GM19395 (cell line): ENCODE measurements around the gene MAGI1.

Experiments used
- ATAC-seq: cut with Tn5 transposase; IDR thresholded peaks from one replicate; pipeline ENCODE4 v1.9.1; 2021; ENCODE audit warnings: mild to moderate bottlenecking, moderate library complexity; ENCODE audit not compliant: unreplicated experiment

The MAGI1 gene

DNA sequence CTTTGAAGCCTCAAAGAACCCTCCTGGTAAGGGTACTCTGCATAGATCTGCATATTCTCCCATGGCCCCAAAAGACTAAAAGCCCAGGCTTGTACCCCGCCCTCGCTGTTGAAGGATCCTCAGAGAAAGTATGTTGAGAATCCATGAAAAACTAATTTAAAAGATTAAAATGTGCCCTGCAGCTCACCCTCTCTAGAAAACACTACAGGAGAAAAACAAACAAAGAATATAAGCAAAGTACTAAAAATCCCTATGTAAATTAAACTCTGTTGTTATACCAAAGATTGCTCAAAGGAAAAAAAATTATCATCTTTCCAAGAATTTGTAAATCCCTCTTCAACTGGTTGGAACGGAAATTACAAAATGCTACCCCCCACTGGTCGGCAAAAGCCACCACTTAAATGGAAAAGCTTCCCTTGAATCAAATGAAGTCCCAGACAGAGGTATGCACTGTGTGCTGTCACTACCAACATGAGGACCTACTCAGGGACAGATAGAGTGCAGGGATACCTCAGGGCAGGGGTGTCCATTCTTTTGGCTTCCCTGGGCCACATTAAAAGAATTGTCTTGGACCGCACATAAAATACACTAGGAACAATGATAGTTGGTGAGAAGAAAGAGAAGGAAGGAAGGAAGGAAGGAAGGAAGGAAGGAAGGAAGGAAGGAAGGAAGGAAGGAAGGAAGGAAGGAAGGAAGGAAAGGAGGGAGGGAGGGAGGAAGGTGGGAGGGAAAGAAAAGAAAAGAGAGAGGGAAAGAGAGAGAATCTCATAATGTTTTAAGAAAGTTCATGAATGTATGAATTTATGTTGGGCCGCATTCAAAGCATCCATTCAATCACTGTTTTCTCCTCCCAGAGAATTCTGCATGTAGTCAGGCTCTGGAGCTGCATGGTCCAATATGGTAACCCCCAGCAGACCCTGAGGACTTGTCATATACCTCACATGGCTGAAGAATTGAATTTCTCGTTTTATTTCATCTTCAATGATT lies 88.1 kb downstream of the MAGI1 start:
- ATAC-seq: no peak

DNA sequence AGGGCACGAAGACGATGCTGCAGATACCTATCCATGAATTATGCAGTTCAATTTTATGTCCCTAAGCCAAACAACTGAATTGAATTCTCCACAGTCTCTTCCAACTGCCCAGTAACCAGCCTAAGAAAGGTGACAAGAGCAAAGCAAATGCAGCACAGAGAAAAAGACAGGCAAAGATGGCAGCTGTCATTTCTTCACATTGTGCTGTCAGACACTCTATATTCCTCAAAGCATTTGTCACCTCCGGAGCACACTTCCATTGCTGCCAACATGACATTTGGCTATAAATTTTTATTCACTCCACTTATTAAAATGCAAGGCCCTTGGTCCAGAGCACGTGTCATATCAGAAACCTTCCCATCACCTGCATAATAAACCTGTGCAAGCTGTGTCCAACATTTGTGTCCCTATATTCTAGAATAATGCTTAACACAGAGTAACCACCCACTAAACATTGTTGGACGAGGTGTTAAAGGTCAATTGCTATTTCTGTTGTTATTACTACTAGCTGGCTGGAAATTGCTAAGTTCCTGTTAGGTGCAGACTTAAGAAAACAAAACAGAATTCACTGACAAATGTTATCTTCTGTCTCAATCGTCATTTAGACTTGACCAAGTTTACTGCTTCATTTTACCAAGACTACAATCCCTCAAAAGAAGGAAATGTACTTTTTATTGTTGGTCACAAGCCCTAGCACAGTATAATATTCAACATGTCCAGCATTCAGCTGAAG lies 89.7 kb downstream of the MAGI1 start:
- ATAC-seq: no peak

DNA sequence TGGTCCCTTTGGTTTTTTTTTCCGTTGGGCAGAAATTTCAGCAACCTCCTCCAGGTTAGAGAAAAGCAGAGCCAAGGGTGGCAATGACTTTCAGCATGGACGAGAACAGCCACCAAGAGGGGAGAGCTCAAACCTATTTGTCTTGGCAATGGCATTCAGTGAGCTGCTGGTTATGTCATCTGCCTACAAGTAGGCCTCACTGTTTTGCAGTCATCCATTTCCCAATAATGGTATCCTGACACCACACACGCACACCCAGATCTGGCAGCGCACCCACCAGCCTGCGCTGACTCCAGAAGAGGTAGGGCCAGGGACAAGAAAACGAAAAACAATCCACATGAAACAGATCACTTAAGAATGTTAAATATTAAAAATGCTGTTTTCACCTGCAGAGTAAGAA lies 92.3 kb downstream of the MAGI1 start:
- no peak for ATAC-seq

DNA sequence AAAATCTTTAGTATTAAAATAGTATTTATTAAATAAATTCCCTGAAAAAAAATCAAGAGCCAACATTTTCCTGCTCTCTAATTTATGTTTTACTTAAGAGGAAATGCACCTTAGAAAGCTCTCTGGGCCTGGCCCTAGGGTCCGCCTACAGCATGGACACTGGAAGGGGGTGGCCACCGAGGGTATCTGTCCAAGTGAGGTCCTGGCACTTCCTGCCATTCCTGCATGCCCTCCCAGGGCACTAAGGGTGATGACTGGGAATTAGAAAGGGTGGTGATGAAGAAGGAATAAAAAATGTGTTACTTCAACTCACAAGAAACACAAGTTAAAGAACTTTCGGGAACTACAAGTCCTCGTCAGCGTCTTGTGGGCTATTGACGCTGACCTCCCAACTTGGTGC lies 92.8 kb downstream of the MAGI1 start:
- no peak for ATAC-seq

- no peak for ATAC-seq
Measured at GRCh38 chr3:65945480-65945879, 93.2 kb downstream of the MAGI1 start.

DNA sequence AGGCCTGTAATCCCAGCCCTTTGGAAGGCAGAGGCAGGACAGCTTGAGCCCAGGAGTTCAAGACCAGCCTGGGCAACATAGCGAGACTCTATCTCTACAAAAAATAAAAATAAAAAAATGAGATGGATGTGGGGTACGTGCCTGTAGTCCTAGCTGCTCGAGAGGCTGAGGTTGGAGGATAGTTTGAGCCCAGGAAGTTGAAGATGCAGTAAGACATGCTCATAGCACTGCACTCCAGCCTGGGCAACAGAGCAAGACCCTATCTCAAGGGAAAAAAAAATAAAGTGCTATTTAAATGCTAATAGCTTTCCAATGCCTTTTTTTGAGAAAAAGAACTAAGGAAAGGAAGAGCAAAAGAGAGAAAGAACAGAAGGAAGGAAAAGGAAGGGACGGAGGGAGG lies 94.5 kb downstream of the MAGI1 start:
- ATAC-seq: no peak

DNA sequence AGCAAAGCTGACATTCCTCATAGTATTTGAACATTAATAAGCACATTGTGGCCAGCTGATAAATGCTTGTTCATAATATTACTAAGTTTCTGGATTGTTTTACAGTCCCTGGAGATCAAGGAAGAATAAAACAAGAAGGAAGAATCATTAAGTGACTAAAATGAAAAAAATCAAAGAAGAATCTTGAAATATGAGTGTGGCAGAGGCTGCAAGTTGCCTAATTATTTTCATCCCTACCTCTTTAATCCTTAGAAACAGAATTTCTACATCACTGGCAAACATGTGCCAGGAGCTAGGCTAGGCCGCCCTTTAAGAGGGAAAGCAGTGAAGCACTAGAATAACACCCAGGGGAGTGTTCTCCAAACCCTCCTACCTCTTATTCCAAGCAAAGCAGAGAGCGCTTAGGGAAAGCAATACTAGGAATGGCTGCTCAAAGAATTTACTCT lies 98.9 kb downstream of the MAGI1 start:
- ATAC-seq: no peak

DNA sequence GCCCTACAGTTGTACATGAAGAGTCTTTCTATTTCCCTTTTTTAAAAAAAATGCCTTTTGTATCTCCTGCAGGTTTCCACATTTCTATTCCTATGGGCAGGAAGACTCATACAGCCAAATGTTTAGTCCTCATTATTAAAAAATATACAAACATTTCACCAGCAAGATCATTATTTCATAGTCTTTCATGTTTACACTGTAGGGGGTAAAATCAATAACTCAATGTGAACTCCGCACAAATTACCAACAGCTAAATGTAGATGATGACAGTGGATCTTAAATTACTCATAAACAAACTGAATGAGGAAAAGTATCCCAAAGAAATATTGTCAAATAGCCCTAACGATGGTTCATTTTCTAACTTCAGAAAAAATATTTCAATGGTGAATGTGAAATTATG lies 99.5 kb downstream of the MAGI1 start:
- no peak for ATAC-seq

- ATAC-seq: no peak
Measured at GRCh38 chr3:65938676-65939075, 100.0 kb downstream of the MAGI1 start.

DNA sequence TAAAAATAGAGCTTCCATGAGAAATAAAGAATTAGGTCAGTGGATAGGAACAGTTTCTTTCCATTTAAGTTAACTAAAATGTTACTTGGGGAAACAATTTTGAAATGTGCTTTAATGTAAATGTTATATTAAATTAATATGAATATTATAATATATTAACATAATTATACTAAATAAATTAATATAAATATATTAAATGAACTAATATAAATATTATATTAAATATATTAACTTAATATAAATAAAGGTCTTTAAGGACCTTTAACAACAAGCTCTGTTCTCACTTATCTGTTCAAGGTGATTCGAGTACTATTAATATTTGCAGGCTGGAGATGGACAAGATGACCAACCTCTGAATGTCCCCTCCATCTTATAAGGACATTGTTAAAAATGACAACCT lies 100.6 kb downstream of the MAGI1 start:
- ATAC-seq: no peak

DNA sequence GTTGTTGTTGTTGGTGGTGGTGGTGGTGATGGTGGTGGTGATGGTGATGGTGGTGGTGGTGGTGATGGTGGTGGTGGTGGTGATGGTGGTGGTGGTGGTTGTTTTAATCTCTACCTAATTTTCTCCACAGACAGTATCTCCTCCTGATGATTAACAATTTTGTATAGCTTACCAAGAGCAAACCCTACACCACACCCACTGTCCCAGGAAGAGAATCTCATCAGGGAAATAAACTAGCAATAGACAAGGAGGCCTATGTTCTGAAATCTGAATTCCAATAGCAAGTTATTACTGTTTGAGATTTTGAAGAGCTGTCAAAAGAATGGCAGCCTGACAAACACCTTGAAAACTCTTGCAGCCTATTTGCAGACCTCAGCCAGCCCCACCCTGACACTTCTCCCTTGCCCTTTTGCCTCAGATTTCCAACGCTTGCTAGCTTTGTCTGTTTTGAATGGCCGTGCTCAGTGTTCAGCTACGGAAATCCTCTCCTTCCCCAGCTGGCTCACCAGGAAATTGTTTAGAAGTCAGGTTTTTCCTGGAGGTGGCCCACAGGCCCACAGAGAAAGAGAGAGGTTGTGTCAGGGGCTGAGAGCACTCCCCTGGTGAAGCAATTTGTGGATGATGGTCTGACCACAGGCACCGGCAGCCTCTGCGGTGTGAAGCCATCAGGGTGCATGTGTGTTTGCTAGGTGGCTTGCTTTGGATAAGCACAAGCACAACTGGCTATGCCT lies 101.6 kb downstream of the MAGI1 start:
- ATAC-seq: no peak

DNA sequence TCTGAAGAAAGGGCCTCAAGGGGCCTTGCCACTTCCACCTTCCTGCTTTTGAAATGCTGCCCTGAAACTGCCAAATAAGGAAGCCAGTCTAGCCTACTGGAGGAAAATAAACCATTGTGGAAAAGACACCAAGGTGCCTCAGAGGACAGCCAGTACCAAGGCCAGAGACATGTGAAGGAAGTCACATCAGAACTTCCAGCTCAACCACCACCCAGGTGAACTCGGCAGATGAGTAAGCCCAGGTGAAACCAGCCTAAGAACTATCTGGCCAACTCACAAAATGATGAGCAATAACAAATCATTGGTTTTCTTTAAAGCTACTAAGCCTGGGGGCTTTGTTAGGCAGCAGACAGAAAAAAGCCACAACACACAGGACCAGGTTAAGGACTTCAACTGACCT lies 103.0 kb downstream of the MAGI1 start:
- no peak for ATAC-seq

- ATAC-seq: no peak
Measured at GRCh38 chr3:65930648-65931047, 108.1 kb downstream of the MAGI1 start.

GRCh38 chr3:65928110-65928509 lies 110.6 kb downstream of the MAGI1 start:
- no peak for ATAC-seq

DNA sequence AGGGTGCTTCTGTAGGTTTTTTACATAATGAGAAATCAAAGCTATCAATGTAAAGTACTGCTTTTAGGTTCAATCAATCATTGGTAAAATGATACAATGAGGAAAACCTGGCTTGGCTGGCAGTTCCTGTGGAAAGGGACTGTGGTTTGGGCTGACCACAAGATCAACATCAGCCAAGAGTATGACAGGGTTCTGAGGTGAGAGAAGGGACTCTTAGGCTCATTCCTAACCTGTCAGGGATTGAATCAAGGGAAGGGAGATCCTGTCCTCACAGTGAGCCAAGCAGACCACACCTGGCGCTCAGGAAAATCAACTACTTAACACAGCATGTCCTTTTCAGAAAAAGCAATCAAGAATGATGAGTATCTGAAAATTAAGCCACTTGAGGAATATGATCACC lies 111.1 kb downstream of the MAGI1 start:
- no peak for ATAC-seq

DNA sequence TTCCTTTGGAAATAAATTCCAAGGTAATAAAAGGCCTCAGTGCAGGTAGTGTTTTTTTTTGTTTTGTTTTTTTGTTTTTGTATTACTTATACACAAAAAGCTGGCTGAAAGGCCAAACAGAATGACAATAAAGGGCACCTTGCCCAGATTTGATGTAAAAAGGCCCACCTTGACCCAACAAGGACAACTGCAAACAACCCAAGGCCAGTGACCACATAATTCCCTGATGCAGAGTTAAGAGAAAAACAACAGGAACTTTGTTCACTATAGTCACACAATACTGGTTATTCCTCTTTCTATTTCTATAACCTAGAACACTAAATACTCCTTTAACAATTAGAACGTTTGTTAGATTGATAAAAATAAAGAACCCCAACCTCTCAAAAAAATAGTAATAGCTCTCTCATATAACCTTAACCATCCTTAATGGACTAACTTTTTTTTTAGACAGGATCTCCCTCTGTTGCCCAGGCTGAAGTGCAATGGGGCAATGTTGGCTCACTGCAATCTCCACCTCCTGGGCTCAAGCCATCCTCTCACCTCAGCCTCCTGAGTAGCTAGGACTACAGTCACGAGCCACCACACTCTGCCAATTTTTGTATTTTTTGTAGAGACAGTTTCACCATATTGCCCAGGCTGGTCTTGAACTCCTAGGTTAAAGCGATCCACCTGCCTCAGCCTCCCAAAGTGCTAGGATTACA lies 113.3 kb downstream of the MAGI1 start:
- no peak for ATAC-seq

DNA sequence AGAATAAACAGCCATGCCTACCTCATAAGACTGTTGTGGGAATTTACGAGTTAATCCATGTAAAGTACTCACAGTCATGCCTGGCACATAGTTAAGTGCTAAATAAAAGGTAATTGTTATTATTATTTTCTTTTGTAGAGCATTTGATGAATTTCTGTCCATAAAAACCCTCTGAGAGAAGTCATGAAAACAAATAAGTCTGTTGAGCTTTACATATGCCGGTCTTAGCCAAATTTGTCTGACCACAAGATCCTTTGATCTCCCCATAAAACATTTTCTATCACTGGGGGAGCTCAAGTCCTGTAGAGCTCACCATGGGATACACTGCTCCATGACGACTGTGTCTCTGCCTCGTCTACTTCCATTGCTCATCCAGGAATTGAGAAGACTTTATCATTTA lies 114.0 kb downstream of the MAGI1 start:
- ATAC-seq: no peak

DNA sequence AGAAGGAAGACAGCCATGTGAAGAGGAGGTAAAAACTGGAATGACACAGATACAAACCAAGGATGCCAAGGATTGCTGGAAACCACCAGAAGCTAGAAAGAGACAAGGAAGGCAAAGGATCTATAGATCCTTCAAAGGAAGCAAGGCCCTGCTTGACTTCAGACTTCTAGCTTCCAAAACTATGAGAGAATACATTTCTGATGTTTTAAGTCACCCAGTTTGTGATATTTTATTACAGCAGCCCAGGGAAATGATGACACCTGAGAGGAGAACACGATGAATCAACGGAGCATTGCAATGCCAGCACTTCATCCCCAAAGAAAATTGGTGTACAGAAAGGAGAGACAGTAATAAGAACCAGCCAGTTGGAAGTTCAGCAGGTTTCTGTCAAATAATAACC lies 116.3 kb downstream of the MAGI1 start:
- ATAC-seq: no peak

DNA sequence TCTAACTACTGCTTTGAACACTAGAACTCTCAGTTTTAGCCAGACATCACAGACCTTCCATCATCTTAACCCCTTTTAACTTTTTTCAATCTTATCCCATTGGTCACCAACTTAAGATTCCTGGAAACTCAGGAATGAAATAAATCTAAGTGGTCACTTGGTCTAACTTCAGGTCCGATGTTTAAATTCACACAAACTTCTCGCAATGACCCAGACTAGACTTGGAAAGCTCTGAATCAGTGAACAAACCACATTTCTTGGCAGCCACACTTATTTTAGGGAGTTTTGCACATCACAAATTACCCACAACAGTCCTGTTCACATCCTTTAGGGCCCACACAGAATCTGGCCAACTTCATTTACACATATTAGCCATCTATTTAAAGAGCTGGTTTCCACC lies 118.9 kb downstream of the MAGI1 start:
- ATAC-seq: no peak

GRCh38 chr3:65915477-65915876 lies 123.2 kb downstream of the MAGI1 start:
- ATAC-seq: no peak
